Aorta (tissue), 5 donors: ENCODE data around the gene SATB1. TPM values are rescaled to one million over a fixed set of nuclear protein-coding genes. Genes with fewer than 3 reads are reported as not detected.

Source experiments
- ATAC-seq: fragments of 200-7000 bp; cut with Tn5 transposase; one replicate; pipeline ENCODE4 v1.9.1; 2022; ENCODE audit warnings: moderate library complexity; ENCODE audit not compliant: low FRiP score
- DNase-seq, 2 donors: peaks; one replicate each; pipeline ENCODE4 v3.0.0-alpha.2; 2020
- H3K27ac ChIP-seq, 2 donors: one replicate each; pipeline ENCODE4 v1.5.1; 2013; ENCODE audit warnings: low read length in 2 of 2, mild to moderate bottlenecking in 2 of 2, moderate library complexity in 2 of 2, control low read depth in 1 of 2, inconsistent platforms in 1 of 2, low read depth in 1 of 2
- H3K27me3 ChIP-seq, 2 donors: one replicate each; pipeline ENCODE4 v1.6.1; 2013; ENCODE audit warnings: control low read depth in 1 of 2, low read length in 1 of 2, mild to moderate bottlenecking in 1 of 2, moderate library complexity in 1 of 2; ENCODE audit not compliant: insufficient read depth in 2 of 2, control insufficient read depth in 1 of 2
- H3K36me3 ChIP-seq, 2 donors: one replicate each; pipeline ENCODE4 v1.6.1; 2013; ENCODE audit warnings: control low read depth in 1 of 2, low read length in 1 of 2, mild to moderate bottlenecking in 1 of 2; ENCODE audit not compliant: insufficient read depth in 2 of 2, control insufficient read depth in 1 of 2
- H3K4me1 ChIP-seq, 2 donors: one replicate each; pipeline ENCODE4 v1.6.1; 2013; ENCODE audit warnings: low read length in 2 of 2, control low read depth in 1 of 2, mild to moderate bottlenecking in 1 of 2, moderate library complexity in 1 of 2; ENCODE audit not compliant: insufficient read depth in 2 of 2, control insufficient read depth in 1 of 2
- H3K4me3 ChIP-seq, 2 donors: one replicate each; pipeline ENCODE4 v1.5.1; 2013; ENCODE audit warnings: low read length in 2 of 2, control low read depth in 1 of 2, mild to moderate bottlenecking in 1 of 2
- H3K9me3 ChIP-seq: one replicate; pipeline ENCODE4 v1.6.1; 2013; ENCODE audit warnings: mild to moderate bottlenecking, low read length; ENCODE audit not compliant: control insufficient read depth
- WGBS, 2 donors: extraction: QIAGEN DNeasy Blood & Tissue Kit; methylation state at CpG; one replicate each; pipeline ENCODE4 v1.1.7; 2013; 5-methylcytosine and 5-hydroxymethylcytosine counted together
- intact Hi-C, 2 donors: fragments of 100-400 bp; cut with DNase I; formaldehyde crosslinking; loops; one replicate each; pipeline versions ENCODE4 v1.14.2 to v1.15.0; 2022
- polyA plus RNA-seq, 2 donors: library from polyadenylated mRNA; stranded (reverse); fragments of 200-250 nt; gene quantifications; one replicate each; pipeline ENCODE4 v1.2.3, GENCODE V29; 2013
- total RNA-seq, 2 donors: library from RNA; stranded (reverse); fragmentation: NEBNext Ultra II Directional; extraction: Animal tissue kit (Norgen Biotek cat#: 25700); gene quantifications; one replicate each; pipeline ENCODE4 v1.2.1, GENCODE V29; 2021
- donor health status: healthy with polysubstance abuse.
- donor health status: Bipolar disorder and iron deficiency.
- donor health status: DM: no; HTN: no; CAD: no.
- donor health status: DM: no; HTN: no; CAD: no.
- donor health status: DM: yes; HTN: yes; CAD: no.

SATB1 gene
- total and polyA plus RNA-seq, 4 donors: 10.8 to 41.1 (median 27.1) TPM

GRCh38 chr3:18363338-18363737 is 61.8 kb downstream of the SATB1 start:
- intact Hi-C loops: no loop called here
- H3K4me3 ChIP-seq: no peak overlapping the region
- 94 to 98% methylated on average over 2 of the region's 2 CpGs for WGBS, 2 donors
- DNase-seq (no peak), ATAC-seq (no peak)
- H3K27ac ChIP-seq: no peak overlapping the region
- no peaks in the 10 kb centered on the region for H3K27me3 ChIP-seq
- H3K9me3 ChIP-seq: no peaks in the 10 kb centered on the region
- no peaks in the 10 kb centered on the region for H3K4me1 ChIP-seq
- H3K36me3 ChIP-seq: no peaks in the 10 kb centered on the region

GRCh38 chr3:18357747-18358146 is 67.4 kb downstream of the SATB1 start:
- ATAC-seq: no peak

GRCh38 chr3:18355832-18356231 is 69.3 kb downstream of the SATB1 start:
- Histone ChIP-seq H3K27me3 (no peaks in the 10 kb centered on the region), H3K36me3 (no peaks in the 10 kb centered on the region), H3K4me3 (no peak overlapping the region), H3K27ac (no peak overlapping the region), H3K4me1 (no peaks in the 10 kb centered on the region), H3K9me3 (no peaks in the 10 kb centered on the region)
- intact Hi-C loops: no loop called here
- ATAC-seq (no peak), DNase-seq (no peak)
- WGBS, 2 donors: 91 to 96% methylated on average over 2 of the region's 2 CpGs

More at GRCh38 chr3:18357747-18358146, 67.4 kb downstream of the SATB1 start:
- intact Hi-C loops: no loop called here
- Histone ChIP-seq H3K27me3 (no peaks in the 10 kb centered on the region), H3K9me3 (no peaks in the 10 kb centered on the region), H3K4me3 (no peak overlapping the region), H3K4me1 (no peaks in the 10 kb centered on the region), H3K36me3 (no peaks in the 10 kb centered on the region), H3K27ac (no peak overlapping the region)
- DNase-seq: no peak

- Histone ChIP-seq H3K4me1 (no peaks in the 10 kb centered on the region), H3K4me3 (no peak overlapping the region), H3K9me3 (no peaks in the 10 kb centered on the region), H3K27me3 (no peaks in the 10 kb centered on the region), H3K27ac (no peak overlapping the region), H3K36me3 (no peaks in the 10 kb centered on the region)
- DNase-seq (no peak), ATAC-seq (no peak)
- WGBS, 2 donors: 62 to 72% methylated on average over 5 of the region's 5 CpGs
- intact Hi-C loops: no loop called here
These were observed 70.4 kb downstream of the SATB1 start for GRCh38 chr3:18354701-18355100.

GRCh38 chr3:18351823-18352744 is 73.1 kb downstream of the SATB1 start:
- no peaks in the 10 kb centered on the region for H3K9me3 ChIP-seq
- no peak overlapping the region for H3K27ac ChIP-seq
- no peaks in the 10 kb centered on the region for H3K27me3 ChIP-seq
- DNase-seq: peak in 1 of 2 donors; percentile 67
- no peaks in the 10 kb centered on the region for H3K4me1 ChIP-seq
- ATAC-seq: no peak
- H3K4me3 ChIP-seq: no peak overlapping the region
- intact Hi-C loops: no loop called here
- H3K36me3 ChIP-seq: no peaks in the 10 kb centered on the region
- WGBS, 2 donors: 33 to 41% methylated on average over 12 of the region's 12 CpGs

DNA sequence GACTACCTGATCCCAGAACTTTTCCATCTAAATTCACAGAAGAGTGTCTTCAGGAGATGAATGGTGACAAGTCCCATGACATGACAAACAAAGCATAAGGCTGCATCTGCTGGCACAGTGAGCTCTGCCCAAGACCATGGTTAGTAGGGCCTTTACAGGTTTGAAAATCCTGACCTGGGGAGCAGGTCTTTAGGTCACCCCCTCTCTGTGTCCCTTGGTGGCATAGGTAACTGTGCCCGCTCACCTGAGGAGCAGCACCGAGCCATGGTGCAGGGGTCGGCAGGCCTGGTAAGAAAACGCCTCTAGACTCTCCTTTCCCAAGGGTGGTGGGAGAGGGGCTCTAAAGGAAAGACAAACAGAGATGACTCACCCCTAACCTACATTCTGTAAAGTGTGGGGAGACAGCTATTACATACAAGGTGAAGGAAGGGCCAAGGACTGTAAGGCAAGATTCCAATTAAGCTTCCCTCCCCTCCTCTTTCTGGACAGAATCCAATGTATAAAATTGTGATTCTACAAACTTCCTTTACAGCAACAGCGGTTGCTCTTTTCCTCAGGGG is 74.0 kb downstream of the SATB1 start:
- no peak overlapping the region for H3K27ac ChIP-seq
- no peaks in the 10 kb centered on the region for H3K27me3 ChIP-seq
- H3K36me3 ChIP-seq: no peaks in the 10 kb centered on the region
- no peaks in the 10 kb centered on the region for H3K4me1 ChIP-seq
- ATAC-seq (no peak), DNase-seq (peak in 1 of 2 donors; percentile 32)
- H3K4me3 ChIP-seq: no peak overlapping the region
- WGBS, 2 donors: 82 to 93% methylated on average over 5 of the region's 5 CpGs
- H3K9me3 ChIP-seq: no peaks in the 10 kb centered on the region
- intact Hi-C loops: no loop called here

DNA sequence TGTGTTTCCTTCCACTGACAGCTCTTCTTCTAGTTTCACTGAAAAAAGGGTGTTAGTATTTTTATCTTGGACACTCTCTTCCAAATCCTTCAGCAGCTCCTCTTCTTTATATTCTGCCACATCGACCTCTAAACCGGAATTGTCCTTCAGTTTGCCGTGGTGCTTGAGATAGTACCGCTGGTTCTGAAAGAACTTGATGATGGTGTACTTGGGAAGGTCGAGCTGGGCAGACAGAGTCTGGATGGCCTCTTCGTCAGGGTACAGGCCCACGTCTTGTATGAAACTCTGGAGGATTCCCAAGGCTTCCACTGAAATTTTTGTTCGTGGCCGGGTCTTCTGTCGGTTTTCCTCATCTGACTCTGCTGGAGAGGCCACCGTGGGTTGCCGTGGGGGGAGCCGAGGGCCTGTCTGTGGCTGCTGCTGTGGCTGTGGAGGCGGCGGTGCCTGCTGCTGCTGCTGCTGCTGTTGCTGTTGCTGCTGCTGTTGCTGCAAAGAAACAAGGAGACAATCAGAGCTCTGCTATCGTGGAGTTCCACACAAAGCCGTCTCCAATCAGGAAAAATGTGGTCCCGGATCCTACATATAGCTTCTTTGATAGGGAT is 75.8 kb downstream of the SATB1 start:
- DNase-seq: no peak
- intact Hi-C loops: no loop called here
- Histone ChIP-seq H3K27ac (no peak overlapping the region), H3K4me3 (no peak overlapping the region), H3K36me3 (no peaks in the 10 kb centered on the region), H3K9me3 (no peaks in the 10 kb centered on the region), H3K27me3 (no peaks in the 10 kb centered on the region), H3K4me1 (no peaks in the 10 kb centered on the region)
- WGBS, 2 donors: 89 to 95% methylated on average over 18 of the region's 18 CpGs
- no peak for ATAC-seq

- intact Hi-C loops: no loop called here
- Histone ChIP-seq H3K27me3 (no peaks in the 10 kb centered on the region), H3K9me3 (no peaks in the 10 kb centered on the region), H3K36me3 (no peaks in the 10 kb centered on the region), H3K4me3 (no peak overlapping the region), H3K4me1 (no peaks in the 10 kb centered on the region), H3K27ac (no peak overlapping the region)
- DNase-seq: no peak
- no peak for ATAC-seq
- 96 to 97% methylated on average over 4 of the region's 4 CpGs for WGBS, 2 donors
These were observed 79.0 kb downstream of the SATB1 start for GRCh38 chr3:18346097-18346496.

DNA sequence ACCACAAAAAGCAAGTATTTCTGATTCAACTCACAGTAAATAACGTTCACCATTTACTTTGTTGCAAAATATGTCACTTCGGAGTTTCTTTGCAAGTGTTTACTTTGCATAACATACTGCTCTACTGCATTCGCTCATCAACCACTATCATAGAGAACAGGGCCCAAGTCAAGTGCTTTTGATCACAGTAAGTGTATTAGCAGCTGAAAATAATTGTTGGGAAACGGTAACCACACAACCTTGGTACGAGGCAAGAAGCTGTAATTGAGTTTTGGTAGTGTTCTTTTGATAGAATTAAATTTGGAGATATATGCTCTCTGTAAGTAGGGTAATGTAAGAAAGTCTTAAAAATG is 80.1 kb downstream of the SATB1 start:
- H3K4me1 ChIP-seq: no peaks in the 10 kb centered on the region
- no peak overlapping the region for H3K4me3 ChIP-seq
- no peaks in the 10 kb centered on the region for H3K9me3 ChIP-seq
- ATAC-seq (no peak), DNase-seq (no peak)
- no peaks in the 10 kb centered on the region for H3K36me3 ChIP-seq
- H3K27me3 ChIP-seq: no peaks in the 10 kb centered on the region
- intact Hi-C loops: no loop called here
- no peak overlapping the region for H3K27ac ChIP-seq
- 61 to 71% methylated on average over 5 of the region's 5 CpGs for whole genome bisulfite sequencing, 2 donors
